HepG2 (cell line): ENCODE results near the gene TMEM127. TPM values are rescaled to one million over a fixed set of nuclear protein-coding genes. Genes with fewer than 3 reads are reported as not detected.

Experiments
- CTCF ChIP-seq: sonication (generic); formaldehyde crosslinking; IDR thresholded peaks from 2 replicates; pipeline ENCODE4 v1.5.0; 2020; ENCODE audit warnings: mild to moderate bottlenecking, missing genetic modification reagents, moderate library complexity
- FOXP1 ChIP-seq, 2 experiments: fragments of 450-650 bp in 1 of 2; IDR thresholded peaks; 2 replicates each; pipeline ENCODE4 v1.6.1; 2017 to 2018; ENCODE audit warnings: antibody characterized with exemption in 1 of 2
- GFI1 ChIP-seq: sonication (generic); formaldehyde crosslinking; IDR thresholded peaks from 2 replicates; pipeline ENCODE4 v1.5.0; 2020; ENCODE audit warnings: missing genetic modification reagents, mild to moderate bottlenecking, borderline replicate concordance
- IRF2 ChIP-seq: IDR thresholded peaks from 2 replicates; pipeline ENCODE4 v1.6.1; 2018; ENCODE audit warnings: missing genetic modification reagents, missing compliant biosample characterization
- MAX ChIP-seq: IDR thresholded peaks from 2 replicates; pipeline ENCODE4 v1.6.1; 2012; ENCODE audit warnings: inconsistent platforms
- PHF21A ChIP-seq: sonication (generic); formaldehyde crosslinking; IDR thresholded peaks from 2 replicates; pipeline ENCODE4 v1.5.0; 2020; ENCODE audit warnings: mild to moderate bottlenecking, missing genetic modification reagents
- PITX1 ChIP-seq: sonication (generic); formaldehyde crosslinking; IDR thresholded peaks from 2 replicates; pipeline ENCODE4 v1.5.1; 2020; ENCODE audit warnings: mild to moderate bottlenecking, missing genetic modification reagents
- RELA ChIP-seq: sonication (generic); formaldehyde crosslinking; IDR thresholded peaks from 2 replicates; pipeline ENCODE4 v1.4.0; 2020; ENCODE audit warnings: missing genetic modification reagents
- TBX2 ChIP-seq: sonication (generic); formaldehyde crosslinking; IDR thresholded peaks from 2 replicates; pipeline ENCODE4 v1.5.0; 2020; ENCODE audit warnings: missing genetic modification reagents, mild to moderate bottlenecking, borderline replicate concordance
- THAP7 ChIP-seq: sonication (generic); formaldehyde crosslinking; IDR thresholded peaks from 2 replicates; pipeline ENCODE4 v1.8.1; 2023; ENCODE audit warnings: mild to moderate bottlenecking, missing genetic modification reagents
- ZBTB7A ChIP-seq: sonication (generic); formaldehyde crosslinking; IDR thresholded peaks from 2 replicates; pipeline ENCODE4 v1.8.0; 2022; ENCODE audit warnings: mild to moderate bottlenecking, missing genetic modification reagents
- ZHX2 ChIP-seq, 2 experiments: sonication (generic) in 1 of 2; formaldehyde crosslinking in 1 of 2; IDR thresholded peaks; 2 replicates each; pipeline versions ENCODE4 v1.6.1 to v1.9.0; 2014 to 2022; ENCODE audit warnings: antibody characterized with exemption in 1 of 2, borderline replicate concordance in 1 of 2, inconsistent platforms in 1 of 2, low read depth in 1 of 2, missing genetic modification reagents in 1 of 2
- ZNF276 ChIP-seq: sonication (generic); formaldehyde crosslinking; IDR thresholded peaks from 2 replicates; pipeline ENCODE4 v1.4.0; 2020; ENCODE audit warnings: mild to moderate bottlenecking, low read depth, missing genetic modification reagents
- ZNF337 ChIP-seq: sonication (generic); formaldehyde crosslinking; IDR thresholded peaks from 2 replicates; pipeline ENCODE4 v1.5.1; 2020; ENCODE audit warnings: missing genetic modification reagents, low read depth, mild to moderate bottlenecking, borderline replicate concordance
- ZNF691 ChIP-seq: sonication (generic); formaldehyde crosslinking; IDR thresholded peaks from 2 replicates; pipeline ENCODE4 v1.4.0; 2020; ENCODE audit warnings: missing genetic modification reagents, low read depth, mild to moderate bottlenecking, borderline replicate concordance
- ZSCAN20 ChIP-seq: sonication (generic); formaldehyde crosslinking; IDR thresholded peaks from 2 replicates; pipeline ENCODE4 v1.4.0; 2020; ENCODE audit warnings: missing genetic modification reagents, mild to moderate bottlenecking, borderline replicate concordance
- polyA plus RNA-seq, 8 experiments: library from polyadenylated mRNA; depleted of rRNA in 3 of 8; stranded (reverse) in 7 of 8; unstranded in 1 of 8; fragments of >200 nt; fragmentation: Illumina TruSeq in 4 of 8; extraction: Trizol in 4 of 8; gene quantifications; 2 replicates each; pipeline versions ENCODE4 v1.2.1 to v1.2.3, GENCODE V29; 2011 to 2016; ENCODE audit warnings: low read depth in 4 of 8, missing spikeins in 1 of 8, mixed read lengths in 1 of 8; ENCODE audit not compliant: insufficient read depth in 1 of 8
- total RNA-seq, 5 experiments: library from RNA; depleted of rRNA; stranded (reverse); fragments of >200 nt; fragmentation: Illumina TruSeq; extraction: Trizol; gene quantifications; 2 replicates each; pipeline ENCODE4 v1.2.3, GENCODE V29; 2016; ENCODE audit warnings: low read depth in 1 of 5

Gene TMEM127
- total and polyA plus RNA-seq, 2 of the 13 experiments (the other 11 are each of a cell fraction or from before 2014, with no cell fraction given): 21.5 to 33.9 TPM

GRCh38 chr2:96261328-96262003 is 4.3 kb downstream of the TMEM127 start (continued):
- TF ChIP-seq ZHX2 (IDR thresholded peaks at IDR 0.05; ENCODE audit: low read depth): 0 out of 2 replicates have a peak, but pooled peaks have one; percentile 17
- TF ChIP-seq ZHX2 (CRISPR knock-in tag; IDR thresholded peaks at IDR 0.05; ENCODE audit: borderline replicate concordance): no peak
- TF ChIP-seq THAP7 (CRISPR knock-in tag): peak; percentile 17; the same call in 1 of the 2 replicates
- TF ChIP-seq PITX1 (CRISPR knock-in tag): peak; percentile 73
- peak; percentile 65; the same call in 1 of the 2 replicates for TF ChIP-seq IRF2 (CRISPR knock-in tag)
- 0 out of 2 replicates have a peak, but pooled peaks have one; percentile 28 for TF ChIP-seq ZSCAN20 (CRISPR knock-in tag)
- peak; percentile 84 for TF ChIP-seq PHF21A (CRISPR knock-in tag)
- TF ChIP-seq ZNF691 (CRISPR knock-in tag): peak; percentile 64; the same call in 1 of the 2 replicates
- peak; percentile 85 for TF ChIP-seq GFI1 (CRISPR knock-in tag)
- no peak for TF ChIP-seq RELA (CRISPR knock-in tag)
- no peak; the same call in 1 of the 2 replicates for TF ChIP-seq MAX
- no peak for TF ChIP-seq ZBTB7A
- peak; percentile 55; the same call in 1 of the 2 replicates for TF ChIP-seq TBX2 (CRISPR knock-in tag)
- TF ChIP-seq ZNF276: 0 out of 2 replicates have a peak, but pooled peaks have one; percentile 52
- TF ChIP-seq CTCF: peak; percentile 22; the same call in 1 of the 2 replicates
- TF ChIP-seq FOXP1 (IDR thresholded peaks at IDR 0.05): no peak
- TF ChIP-seq FOXP1 (CRISPR knock-in tag; IDR thresholded peaks at IDR 0.05): 0 out of 2 replicates have a peak, but pooled peaks have one; percentile 19
- TF ChIP-seq ZNF337 (CRISPR knock-in tag): peak; percentile 16; the same call in 1 of the 2 replicates
